GM18909 (cell line): Measurements from ENCODE around the gene PRR18.

Experiments
- ATAC-seq: cut with Tn5 transposase; IDR thresholded peaks from one replicate; pipeline ENCODE4 v1.9.1; 2021; ENCODE audit warnings: mild to moderate bottlenecking; ENCODE audit not compliant: unreplicated experiment, poor library complexity

PRR18 gene

GRCh38 chr6:166307082-166308032 is 835 bp downstream of the PRR18 start:
- ATAC-seq, result peak; percentile 38

DNA sequence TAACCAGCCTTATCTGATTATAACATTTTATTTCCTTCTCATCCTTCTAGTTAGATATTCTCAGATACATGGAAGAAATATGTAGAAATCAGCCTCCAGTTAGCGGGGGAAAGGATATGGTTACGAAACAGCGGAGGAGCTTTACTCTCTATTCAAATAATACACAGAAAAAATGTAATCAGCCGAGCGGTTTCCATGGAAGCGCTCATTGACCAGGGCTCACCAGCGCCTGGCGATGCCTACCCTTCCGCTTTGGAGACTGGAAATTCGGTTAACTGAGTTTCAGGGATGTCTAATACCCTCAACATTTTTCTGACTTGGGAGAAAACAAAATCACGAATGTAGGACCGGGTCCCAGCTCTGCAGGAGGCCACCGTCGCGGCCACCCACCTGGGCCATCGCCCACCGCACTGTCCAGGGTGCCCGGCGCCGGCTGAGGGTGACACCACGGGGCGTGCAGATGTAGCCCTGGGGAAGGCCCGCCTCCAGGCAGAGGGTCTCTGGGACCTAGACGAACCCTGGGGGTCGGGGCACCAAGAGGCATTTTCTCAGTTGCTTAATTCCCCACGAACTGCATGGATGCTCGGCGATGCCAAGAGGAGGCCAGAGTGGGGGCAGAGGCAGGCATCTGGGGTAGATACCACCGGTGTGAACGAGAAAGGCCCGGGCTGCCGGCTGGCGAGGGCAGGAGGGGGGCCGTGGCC is 1.7 kb downstream of the PRR18 start:
- no peak for ATAC-seq

GRCh38 chr6:166305562-166306117 is 2.6 kb downstream of the PRR18 start:
- no peak for ATAC-seq

- no peak for ATAC-seq
Measured at GRCh38 chr6:166304106-166304505, 4.1 kb downstream of the PRR18 start.

DNA sequence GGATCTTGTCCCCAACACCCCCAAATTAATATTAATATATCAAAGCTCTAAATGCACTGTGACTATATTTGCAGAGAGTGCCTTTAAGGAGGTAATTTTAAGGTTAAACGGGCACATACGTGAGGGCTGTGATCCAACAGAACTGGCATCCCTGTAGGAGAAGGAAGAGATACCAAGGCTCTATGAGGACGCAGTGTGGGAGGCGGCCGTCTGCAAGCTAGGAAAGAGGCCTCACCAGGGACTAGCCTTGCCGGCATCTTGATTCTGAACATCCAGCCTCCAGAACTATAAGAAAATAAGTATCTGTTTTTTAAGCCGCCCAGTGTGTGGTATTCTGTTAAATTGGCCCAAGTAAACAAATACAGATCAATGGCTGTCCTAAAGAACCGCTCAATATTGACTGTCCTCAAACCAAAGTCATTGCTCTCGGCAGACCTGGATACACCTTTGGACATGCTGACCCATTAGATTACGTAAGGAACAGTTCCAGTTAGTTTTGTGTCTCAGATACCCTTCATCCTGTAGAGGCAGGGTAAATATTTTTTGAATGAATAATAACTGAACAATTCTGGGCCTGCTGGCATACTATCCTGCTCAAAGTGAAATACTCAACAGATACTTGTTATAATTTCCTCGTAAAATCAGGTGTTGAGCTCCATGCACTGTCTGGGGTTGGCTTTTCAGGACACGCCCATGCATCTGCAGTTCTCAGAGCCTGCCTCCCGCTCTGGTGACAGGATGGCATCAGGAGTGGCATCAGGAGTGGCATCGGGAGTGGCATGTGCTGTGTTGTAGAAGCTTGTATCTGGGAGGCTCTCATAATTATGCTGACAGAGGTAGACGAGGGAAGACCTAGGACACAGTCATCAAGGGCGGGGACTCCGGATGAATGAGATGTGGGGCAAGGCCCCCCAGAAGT is 6.3 kb downstream of the PRR18 start:
- ATAC-seq, result no peak

DNA sequence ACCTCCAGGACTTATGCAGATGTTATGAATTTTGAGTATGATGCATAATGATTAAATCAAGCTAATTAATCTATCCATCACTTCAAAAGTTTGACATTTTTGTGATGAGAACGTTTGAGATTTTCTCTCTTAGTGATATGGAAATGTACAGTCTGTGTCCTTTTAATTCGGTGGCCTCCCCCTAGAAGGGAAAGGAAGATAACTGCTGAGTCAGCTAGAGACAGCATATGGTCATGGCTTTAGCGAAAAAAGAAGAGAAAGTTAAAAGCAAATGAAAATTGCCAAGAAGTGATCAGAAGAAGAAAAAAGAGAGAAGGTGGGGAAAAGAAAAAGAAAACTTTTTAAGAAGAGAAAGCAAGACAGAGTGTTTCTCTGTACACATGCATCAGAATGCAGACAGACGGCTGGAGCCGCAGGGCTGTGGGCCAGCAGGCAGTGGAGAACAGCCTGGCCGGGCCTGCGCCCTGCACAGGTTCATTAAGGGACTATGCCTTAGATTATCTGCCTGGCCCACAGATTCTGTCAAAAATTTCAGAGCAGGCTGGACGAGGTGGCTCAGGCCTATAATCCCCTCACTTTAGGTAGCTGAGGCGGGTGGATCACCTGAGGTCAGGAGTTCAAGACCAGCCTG is 7.7 kb downstream of the PRR18 start:
- ATAC-seq, result no peak

GRCh38 chr6:166297606-166298005 is 10.6 kb downstream of the PRR18 start:
- ATAC-seq, result no peak

GRCh38 chr6:166296035-166296883 is 11.9 kb downstream of the PRR18 start:
- no peak for ATAC-seq

- no peak for ATAC-seq
Measured at GRCh38 chr6:166293731-166294584, 14.2 kb downstream of the PRR18 start.

DNA sequence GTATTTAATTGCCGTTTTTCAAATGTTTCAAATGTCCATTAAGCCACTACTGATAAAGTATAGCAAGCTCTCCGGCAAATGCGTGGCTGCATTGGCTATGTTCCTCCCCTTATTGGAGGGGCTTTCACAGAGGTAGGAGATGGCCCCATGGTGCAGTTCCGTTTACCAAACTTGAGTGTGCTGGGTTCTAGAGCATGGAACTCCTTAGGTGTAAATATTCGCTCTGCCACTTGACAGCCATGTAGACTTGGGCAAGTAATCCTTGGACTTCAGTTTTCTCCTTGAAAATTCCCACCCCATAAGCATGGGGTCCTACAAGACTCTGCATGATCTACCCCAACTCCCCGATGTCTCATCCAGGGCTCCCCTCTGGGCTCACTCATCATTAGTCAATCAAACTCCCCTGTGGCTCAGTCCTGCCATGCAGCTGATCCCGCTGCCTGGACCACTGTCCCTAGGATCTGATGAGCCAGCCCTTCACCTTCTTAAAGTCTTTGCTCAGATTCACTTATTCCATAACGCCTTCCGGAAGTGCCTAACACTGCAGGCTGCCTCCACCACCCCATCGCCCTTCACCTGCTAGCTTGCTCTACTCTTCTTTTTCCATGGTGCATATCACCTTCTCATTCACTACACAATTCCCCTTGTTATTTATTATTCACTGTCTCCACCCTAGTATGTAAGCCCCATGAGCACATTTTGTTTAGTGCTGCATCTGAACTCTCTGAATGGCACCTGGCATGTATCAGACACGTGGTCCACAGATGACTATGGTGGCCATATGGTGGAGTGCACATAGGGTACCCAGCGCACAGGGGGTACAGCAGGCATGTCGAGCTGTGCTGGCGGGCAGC is 18.8 kb downstream of the PRR18 start:
- no peak for ATAC-seq

- ATAC-seq, result peak; percentile 98
Measured at GRCh38 chr6:166286839-166287271, 21.3 kb downstream of the PRR18 start.

- no peak for ATAC-seq
Measured at GRCh38 chr6:166285233-166285632, 23.0 kb downstream of the PRR18 start.

DNA sequence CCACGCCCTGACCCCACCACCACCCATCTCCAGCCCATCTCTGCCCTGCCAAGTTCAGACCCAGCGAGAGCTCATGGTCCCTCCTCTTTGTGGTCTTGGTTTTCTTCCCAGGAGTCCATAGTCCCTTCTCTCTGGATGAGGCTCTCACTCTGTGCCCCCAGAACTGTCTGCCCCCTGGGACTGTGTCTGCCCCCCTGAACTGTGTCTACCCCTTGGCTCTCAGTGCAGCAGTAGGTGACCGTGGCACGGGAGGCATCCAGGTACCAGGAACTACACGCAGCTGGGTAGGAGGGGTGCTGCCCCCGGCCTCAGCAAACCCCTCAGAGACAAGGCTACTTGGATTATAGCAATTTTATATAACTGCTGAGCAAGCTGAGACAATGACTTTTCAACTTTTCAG is 23.6 kb downstream of the PRR18 start:
- no peak for ATAC-seq

GRCh38 chr6:166282394-166283032 is 25.7 kb downstream of the PRR18 start:
- no peak for ATAC-seq

DNA sequence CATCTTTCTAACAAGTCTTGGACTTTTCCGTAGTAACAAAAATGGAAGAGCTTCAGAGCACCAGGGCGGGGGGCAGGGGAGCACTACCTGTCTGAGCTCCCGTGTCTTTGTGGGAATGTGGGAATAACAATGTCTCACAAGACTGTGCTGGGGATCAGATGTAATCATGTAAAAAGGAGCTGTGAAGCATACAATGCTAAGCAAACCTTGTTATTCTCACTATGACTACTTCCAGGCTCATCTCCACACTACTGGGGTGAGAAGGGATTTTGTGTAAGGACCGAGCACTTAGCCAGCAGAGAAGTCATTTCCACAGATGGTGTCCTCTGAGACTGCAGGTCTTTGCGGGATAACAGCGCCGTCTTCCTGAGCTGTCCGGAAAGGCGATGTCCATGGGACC is 27.1 kb downstream of the PRR18 start:
- ATAC-seq, result no peak

GRCh38 chr6:166279393-166279679 is 28.9 kb downstream of the PRR18 start:
- ATAC-seq, result no peak
